Aorta (tissue), 5 donors: ENCODE results near the gene PTPRR. TPM values are rescaled to one million over a fixed set of nuclear protein-coding genes. Genes with fewer than 3 reads are reported as not detected.

Experiments used
- ATAC-seq: fragments of 200-7000 bp; cut with Tn5 transposase; one replicate; pipeline ENCODE4 v1.9.1; 2022; ENCODE audit warnings: moderate library complexity; ENCODE audit not compliant: low FRiP score
- DNase-seq, 2 donors: peaks; one replicate each; pipeline ENCODE4 v3.0.0-alpha.2; 2020
- H3K27ac ChIP-seq, 2 donors: one replicate each; pipeline ENCODE4 v1.5.1; 2013; ENCODE audit warnings: low read length in 2 of 2, mild to moderate bottlenecking in 2 of 2, moderate library complexity in 2 of 2, control low read depth in 1 of 2, inconsistent platforms in 1 of 2, low read depth in 1 of 2
- H3K27me3 ChIP-seq, 2 donors: one replicate each; pipeline ENCODE4 v1.6.1; 2013; ENCODE audit warnings: control low read depth in 1 of 2, low read length in 1 of 2, mild to moderate bottlenecking in 1 of 2, moderate library complexity in 1 of 2; ENCODE audit not compliant: insufficient read depth in 2 of 2, control insufficient read depth in 1 of 2
- H3K36me3 ChIP-seq, 2 donors: one replicate each; pipeline ENCODE4 v1.6.1; 2013; ENCODE audit warnings: control low read depth in 1 of 2, low read length in 1 of 2, mild to moderate bottlenecking in 1 of 2; ENCODE audit not compliant: insufficient read depth in 2 of 2, control insufficient read depth in 1 of 2
- H3K4me1 ChIP-seq, 2 donors: one replicate each; pipeline ENCODE4 v1.6.1; 2013; ENCODE audit warnings: low read length in 2 of 2, control low read depth in 1 of 2, mild to moderate bottlenecking in 1 of 2, moderate library complexity in 1 of 2; ENCODE audit not compliant: insufficient read depth in 2 of 2, control insufficient read depth in 1 of 2
- H3K4me3 ChIP-seq, 2 donors: one replicate each; pipeline ENCODE4 v1.5.1; 2013; ENCODE audit warnings: low read length in 2 of 2, control low read depth in 1 of 2, mild to moderate bottlenecking in 1 of 2
- H3K9me3 ChIP-seq: one replicate; pipeline ENCODE4 v1.6.1; 2013; ENCODE audit warnings: mild to moderate bottlenecking, low read length; ENCODE audit not compliant: control insufficient read depth
- WGBS, 2 donors: extraction: QIAGEN DNeasy Blood & Tissue Kit; methylation state at CpG; one replicate each; pipeline ENCODE4 v1.1.7; 2013; 5-methylcytosine and 5-hydroxymethylcytosine counted together
- intact Hi-C, 2 donors: fragments of 100-400 bp; cut with DNase I; formaldehyde crosslinking; loops; one replicate each; pipeline versions ENCODE4 v1.14.2 to v1.15.0; 2022
- polyA plus RNA-seq, 2 donors: library from polyadenylated mRNA; stranded (reverse); fragments of 200-250 nt; gene quantifications; one replicate each; pipeline ENCODE4 v1.2.3, GENCODE V29; 2013
- total RNA-seq, 2 donors: library from RNA; stranded (reverse); fragmentation: NEBNext Ultra II Directional; extraction: Animal tissue kit (Norgen Biotek cat#: 25700); gene quantifications; one replicate each; pipeline ENCODE4 v1.2.1, GENCODE V29; 2021
- donor health status: healthy with polysubstance abuse.
- donor health status: Bipolar disorder and iron deficiency.
- donor health status: DM: no; HTN: no; CAD: no.
- donor health status: DM: no; HTN: no; CAD: no.
- donor health status: DM: yes; HTN: yes; CAD: no.

The PTPRR gene
- total and polyA plus RNA-seq, 4 donors: 0.23 to 1.8 (median 0.47) TPM

DNA sequence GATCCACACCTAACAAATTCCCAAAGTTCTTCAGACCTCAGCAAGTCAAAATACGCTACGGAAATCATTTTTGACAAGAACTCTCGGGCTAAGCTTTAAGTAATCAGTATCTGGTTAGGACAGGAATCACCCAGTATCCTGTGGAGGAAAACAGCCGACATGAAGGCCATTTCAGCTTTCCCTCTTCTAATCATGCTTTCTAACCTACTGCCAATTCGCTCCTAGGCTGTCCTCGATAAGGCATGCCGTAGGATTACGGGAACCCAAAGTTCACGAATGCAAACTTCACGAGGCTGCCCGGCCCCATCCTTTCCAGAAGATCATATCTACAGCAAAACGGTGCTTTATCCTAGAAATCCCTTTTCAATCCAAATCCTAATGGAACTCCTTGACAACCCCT, 201.5 kb downstream of the PTPRR start:
- H3K4me3 ChIP-seq: no peak overlapping the region
- ATAC-seq (no peak), DNase-seq (no peak)
- no peaks in the 10 kb centered on the region for H3K27me3 ChIP-seq
- no peaks in the 10 kb centered on the region for H3K4me1 ChIP-seq
- H3K27ac ChIP-seq: no peak overlapping the region
- H3K9me3 ChIP-seq: no peaks in the 10 kb centered on the region
- WGBS, 2 donors: 90 to 92% methylated on average over 12 of the region's 12 CpGs
- intact Hi-C loops: no loop called here
- H3K36me3 ChIP-seq: no peaks in the 10 kb centered on the region

DNA sequence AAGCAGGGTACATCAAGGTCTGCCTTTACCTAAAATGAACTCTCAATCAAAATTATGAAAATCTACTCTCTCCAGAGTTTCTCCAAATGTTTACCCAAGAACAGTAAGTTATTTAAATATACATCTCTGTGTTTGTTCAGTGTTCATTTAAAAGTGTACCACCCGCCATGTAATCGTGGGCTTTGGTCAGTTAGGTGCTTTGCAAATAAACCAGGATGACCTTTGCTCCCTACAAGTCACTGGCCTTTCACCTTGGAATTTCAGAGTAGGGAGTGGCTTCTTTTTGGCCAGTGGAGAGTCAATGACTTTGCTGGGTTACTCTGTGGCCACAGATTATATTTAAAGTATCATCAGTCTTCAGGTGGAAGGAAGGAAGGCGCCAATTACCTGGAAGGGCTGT, 208.7 kb downstream of the PTPRR start:
- intact Hi-C loops: no loop called here
- WGBS, 2 donors: 47 to 53% methylated on average over 3 of the region's 3 CpGs
- ATAC-seq: no peak

DNA sequence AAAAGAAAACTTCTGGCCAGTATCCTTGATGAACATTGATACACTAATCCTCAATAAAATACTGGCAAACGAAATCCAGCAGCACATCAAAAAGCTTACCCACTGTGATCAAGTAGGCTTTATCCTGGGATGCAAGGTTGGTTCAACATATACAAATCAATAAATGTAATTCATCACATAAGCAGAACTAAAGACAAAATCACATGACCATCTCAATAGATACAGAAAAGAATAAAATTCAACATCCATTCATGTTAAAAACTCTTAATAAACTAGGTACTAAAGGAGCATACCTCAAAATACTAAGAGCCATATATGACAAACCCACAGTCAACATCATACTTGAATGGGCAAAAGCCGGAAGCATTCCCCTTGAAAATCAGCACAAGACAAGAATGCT, 211.5 kb downstream of the PTPRR start:
- DNase-seq (no peak), ATAC-seq (no peak)
- Histone ChIP-seq H3K9me3 (no peaks in the 10 kb centered on the region), H3K4me1 (no peaks in the 10 kb centered on the region), H3K36me3 (no peaks in the 10 kb centered on the region), H3K27ac (no peak overlapping the region), H3K27me3 (no peaks in the 10 kb centered on the region), H3K4me3 (no peak overlapping the region)
- intact Hi-C loops: no loop called here
- WGBS, 2 donors: 88 to 93% methylated on average over 2 of the region's 2 CpGs

More for the DNA sequence above, 208.7 kb downstream of the PTPRR start:
- Histone ChIP-seq H3K27me3 (no peaks in the 10 kb centered on the region), H3K36me3 (no peaks in the 10 kb centered on the region), H3K27ac (no peak overlapping the region), H3K4me1 (no peaks in the 10 kb centered on the region), H3K9me3 (no peaks in the 10 kb centered on the region), H3K4me3 (no peak overlapping the region)
- DNase-seq: no peak

DNA sequence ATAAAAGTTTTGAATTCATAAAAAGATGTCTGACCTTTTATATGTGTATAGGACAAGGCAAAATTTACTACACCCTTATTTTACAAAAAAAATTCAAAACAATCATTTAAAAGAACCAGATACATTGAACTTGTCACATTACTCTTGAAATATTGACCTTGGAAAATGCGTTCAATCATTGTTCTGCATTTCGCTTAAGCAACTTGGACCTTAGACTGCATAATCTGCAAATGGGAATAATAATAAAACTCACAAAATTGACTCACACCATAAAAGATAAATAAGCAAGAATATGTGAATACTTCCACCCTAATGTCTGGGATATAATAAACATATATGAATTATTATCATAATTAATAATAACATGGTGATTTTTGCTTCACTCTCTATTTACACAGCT, 213.9 kb downstream of the PTPRR start:
- DNase-seq: no peak
- Histone ChIP-seq H3K9me3 (no peaks in the 10 kb centered on the region), H3K36me3 (no peaks in the 10 kb centered on the region), H3K27me3 (no peaks in the 10 kb centered on the region), H3K4me1 (no peaks in the 10 kb centered on the region), H3K27ac (no peak overlapping the region), H3K4me3 (no peak overlapping the region)
- WGBS, 2 donors: 70 to 80% methylated on average over 2 of the region's 2 CpGs
- no peak for ATAC-seq
- intact Hi-C loops: no loop called here

DNA sequence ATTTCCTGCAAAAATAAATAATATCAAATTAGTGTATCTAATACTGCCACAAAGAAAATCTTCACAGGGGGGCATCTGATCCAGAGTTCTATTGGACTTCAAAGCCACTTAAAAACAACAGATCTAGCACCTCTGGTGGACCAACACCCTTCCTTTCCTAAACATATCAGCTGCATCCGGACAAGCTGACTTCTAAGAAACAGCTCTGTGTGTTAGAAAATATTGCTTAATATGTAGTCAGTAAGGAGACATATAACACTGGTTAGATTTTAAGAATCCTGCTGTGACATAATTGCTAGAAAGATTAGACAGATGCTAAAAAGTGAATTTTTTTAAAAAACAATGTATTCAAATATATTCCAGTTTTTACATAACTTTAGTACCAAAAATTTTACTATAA, 222.2 kb downstream of the PTPRR start:
- 74 to 92% methylated on average over 1 of the region's 1 CpG for WGBS, 2 donors

DNA sequence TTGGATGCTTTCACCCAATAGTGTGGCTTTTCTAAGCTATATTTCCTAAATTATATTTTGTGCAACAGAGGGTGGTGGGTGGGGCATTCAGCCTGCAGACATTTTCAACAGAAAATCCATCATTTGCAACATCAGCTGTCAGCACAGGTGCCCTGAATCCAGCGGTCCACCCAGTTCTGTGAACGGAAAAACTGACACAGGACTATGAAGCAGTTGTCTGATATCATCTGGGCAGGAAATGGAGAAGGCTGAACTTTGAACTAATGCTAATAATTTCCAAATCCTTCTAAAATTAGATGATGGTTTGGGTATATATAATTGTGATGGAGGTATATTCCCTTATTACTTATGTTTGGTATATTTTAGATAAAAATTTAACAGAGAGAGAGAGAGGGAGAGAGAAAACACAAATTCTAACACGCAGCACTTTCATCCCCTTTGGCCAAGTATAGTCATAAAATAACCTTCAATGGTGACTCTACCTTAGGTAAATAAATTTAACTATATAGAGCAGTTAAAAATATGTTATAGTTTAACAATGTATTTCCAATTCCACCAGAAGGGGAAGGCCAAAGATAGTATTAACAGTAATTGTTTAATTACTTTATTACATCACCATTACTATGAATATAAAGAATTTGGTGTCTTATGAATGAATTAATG, 225.0 kb downstream of the PTPRR start:
- intact Hi-C loops: no loop called here
- Histone ChIP-seq H3K27me3 (no peaks in the 10 kb centered on the region), H3K27ac (no peak overlapping the region), H3K4me3 (no peak overlapping the region), H3K4me1 (no peaks in the 10 kb centered on the region), H3K36me3 (no peaks in the 10 kb centered on the region), H3K9me3 (no peaks in the 10 kb centered on the region)
- WGBS, 2 donors: 40 to 46% methylated on average over 3 of the region's 3 CpGs
- ATAC-seq: no peak
- DNase-seq: no peak

More for the DNA sequence above, 222.2 kb downstream of the PTPRR start:
- Histone ChIP-seq H3K4me3 (no peak overlapping the region), H3K27ac (no peak overlapping the region), H3K27me3 (no peaks in the 10 kb centered on the region), H3K4me1 (no peaks in the 10 kb centered on the region), H3K36me3 (no peaks in the 10 kb centered on the region), H3K9me3 (no peaks in the 10 kb centered on the region)
- intact Hi-C loops: no loop called here
- ATAC-seq: no peak
- no peak for DNase-seq

DNA sequence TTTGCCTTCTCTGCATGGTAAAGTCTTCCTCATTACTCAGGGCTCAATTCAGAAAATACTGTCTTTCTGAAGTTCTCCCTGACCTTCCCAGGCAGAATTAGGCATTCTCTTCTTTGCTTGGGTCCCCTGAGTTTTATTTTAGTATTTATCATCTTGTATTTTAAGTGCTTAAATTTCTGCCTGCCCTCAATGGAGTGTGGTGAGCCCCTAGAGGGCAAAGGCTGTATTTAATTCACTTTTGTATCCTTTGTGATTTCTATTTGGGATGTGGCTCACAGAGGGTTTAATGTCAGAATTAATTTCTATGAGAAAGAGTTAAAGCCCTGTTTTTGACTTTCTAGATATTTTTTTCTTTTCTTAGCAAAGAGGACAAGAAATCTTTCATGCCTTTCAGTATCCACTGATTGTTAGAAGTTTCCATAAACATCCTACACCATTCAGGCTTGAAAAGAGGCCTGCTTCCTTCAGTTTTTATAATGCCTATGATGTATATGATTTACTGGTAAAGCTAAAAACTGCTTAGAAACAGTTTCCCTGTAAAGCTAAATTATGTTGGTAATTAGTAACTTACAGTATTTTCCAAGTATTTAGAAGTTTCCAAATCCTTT, 227.8 kb downstream of the PTPRR start:
- no peak for ATAC-seq
- intact Hi-C loops: no loop called here
- no peaks in the 10 kb centered on the region for H3K4me1 ChIP-seq
- no peak for DNase-seq
- H3K27me3 ChIP-seq: no peaks in the 10 kb centered on the region
- no peak overlapping the region for H3K4me3 ChIP-seq
- no peaks in the 10 kb centered on the region for H3K36me3 ChIP-seq
- no peaks in the 10 kb centered on the region for H3K9me3 ChIP-seq
- H3K27ac ChIP-seq: no peak overlapping the region

DNA sequence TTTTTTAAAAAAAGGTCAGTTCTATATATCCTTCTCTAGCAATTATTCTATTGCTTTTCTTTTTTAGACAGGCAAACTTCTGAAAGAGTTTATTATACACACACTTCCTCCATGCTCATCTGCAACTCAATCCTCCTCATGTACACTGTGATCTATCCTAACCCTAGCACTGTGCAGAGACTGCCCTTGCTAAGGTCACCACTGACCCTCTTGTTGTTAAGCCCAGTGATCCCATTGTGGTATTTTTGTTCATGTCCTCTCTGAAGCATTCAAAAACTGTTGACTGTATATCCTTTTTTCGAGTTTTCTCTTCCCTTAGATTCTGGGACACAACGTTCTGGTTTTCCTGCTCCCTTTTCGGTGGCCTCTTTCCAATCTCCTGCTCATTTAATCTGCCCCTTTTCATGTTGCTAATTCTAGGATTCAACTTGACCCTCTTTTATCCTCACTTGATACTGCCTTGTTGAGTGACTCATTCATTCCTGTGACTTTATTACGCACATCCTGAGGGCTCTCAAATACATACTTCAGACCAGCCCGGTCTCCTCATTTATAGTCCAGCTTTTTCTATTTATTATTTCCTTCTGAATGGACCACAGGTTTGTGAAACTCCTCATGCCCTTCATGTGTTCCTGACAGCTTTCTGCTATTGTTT, 229.4 kb downstream of the PTPRR start:
- intact Hi-C loops: no loop called here
- WGBS, 2 donors: 79 to 81% methylated on average over 5 of the region's 5 CpGs

DNA sequence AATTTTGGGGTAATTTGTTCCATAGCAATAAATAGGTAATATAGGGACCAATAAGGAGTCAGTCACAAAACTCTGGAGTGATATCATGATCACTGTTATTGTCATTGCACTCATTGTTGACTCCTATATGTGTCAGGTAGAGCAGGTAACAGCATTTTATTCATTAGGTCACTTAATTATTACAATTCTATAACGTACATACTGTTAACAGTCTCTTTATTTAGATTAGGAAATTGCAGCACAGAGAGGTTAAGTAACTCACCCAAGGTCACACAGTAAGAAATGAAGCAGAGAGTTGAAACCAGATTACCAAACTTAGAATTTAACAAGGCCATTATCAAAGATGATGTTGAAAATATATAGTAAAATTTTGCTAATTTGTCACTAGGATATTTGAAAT, 233.6 kb downstream of the PTPRR start:
- no peaks in the 10 kb centered on the region for H3K4me1 ChIP-seq
- peaks cover 2% of the 10 kb centered on the region for H3K9me3 ChIP-seq
- H3K36me3 ChIP-seq: no peaks in the 10 kb centered on the region
- no peak for ATAC-seq
- DNase-seq: no peak
- H3K27ac ChIP-seq: no peak overlapping the region
- intact Hi-C loops: no loop called here
- H3K27me3 ChIP-seq: no peaks in the 10 kb centered on the region
- WGBS, 2 donors: 68 to 78% methylated on average over 1 of the region's 1 CpG
- no peak overlapping the region for H3K4me3 ChIP-seq

More for the DNA sequence above, 229.4 kb downstream of the PTPRR start:
- DNase-seq (no peak), ATAC-seq (no peak)
- no peaks in the 10 kb centered on the region for H3K36me3 ChIP-seq
- H3K4me3 ChIP-seq: no peak overlapping the region
- H3K9me3 ChIP-seq: no peaks in the 10 kb centered on the region
- H3K27me3 ChIP-seq: no peaks in the 10 kb centered on the region
- no peak overlapping the region for H3K27ac ChIP-seq
- no peaks in the 10 kb centered on the region for H3K4me1 ChIP-seq
